GM19468 (cell line): Measurements from ENCODE around the gene FAM187B.
"Not testable (repeated sequence)": the region's sequence is repeated elsewhere in the genome, so short reads cannot be mapped to it uniquely, and the experiment has no call there.

Experiments used
- ATAC-seq: cut with Tn5 transposase; IDR thresholded peaks from one replicate; pipeline ENCODE4 v1.9.1; 2021; ENCODE audit warnings: mild to moderate bottlenecking, moderate library complexity, moderate number of reproducible peaks; ENCODE audit not compliant: unreplicated experiment; ENCODE audit errors: extremely low read depth

Gene FAM187B

DNA sequence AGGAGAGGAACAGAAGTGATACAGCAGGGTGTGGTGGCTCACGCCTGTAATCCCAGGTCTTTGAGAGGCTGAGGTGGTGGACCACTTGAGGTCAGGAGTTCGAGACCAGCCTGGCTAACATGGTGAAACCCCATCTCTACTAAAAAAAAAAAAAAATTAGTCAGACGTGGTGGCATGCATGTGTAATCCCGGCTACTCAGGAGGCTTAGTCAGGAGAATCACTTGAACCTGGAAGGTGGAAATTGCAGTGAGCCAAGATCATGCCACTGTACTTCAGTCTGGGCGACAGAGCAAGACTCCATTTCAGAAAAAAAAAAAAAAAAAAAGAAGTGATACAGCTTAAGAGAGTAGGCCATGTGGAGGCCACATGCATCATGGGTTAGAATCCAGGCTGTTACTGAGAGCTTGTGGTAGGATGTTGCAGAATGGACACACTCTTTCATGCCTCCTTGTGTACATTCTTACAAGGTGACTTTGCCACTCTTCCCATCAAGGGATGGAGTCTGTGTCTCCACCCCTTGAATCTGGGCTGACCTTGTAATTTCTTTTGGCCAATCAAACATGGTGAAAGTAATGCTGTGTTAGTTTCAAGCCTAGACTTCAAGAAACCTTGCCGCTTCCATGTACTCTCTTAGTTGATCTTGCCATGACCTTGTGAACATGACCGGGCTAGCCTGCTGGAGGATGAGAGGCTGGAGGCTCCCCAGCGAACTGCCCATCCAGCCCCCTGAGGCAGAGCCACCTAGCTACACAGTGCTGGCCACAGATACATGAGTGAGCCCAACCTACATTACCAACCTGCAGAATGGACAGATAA lies 12.3 kb downstream of the FAM187B start:
- no peak for ATAC-seq

DNA sequence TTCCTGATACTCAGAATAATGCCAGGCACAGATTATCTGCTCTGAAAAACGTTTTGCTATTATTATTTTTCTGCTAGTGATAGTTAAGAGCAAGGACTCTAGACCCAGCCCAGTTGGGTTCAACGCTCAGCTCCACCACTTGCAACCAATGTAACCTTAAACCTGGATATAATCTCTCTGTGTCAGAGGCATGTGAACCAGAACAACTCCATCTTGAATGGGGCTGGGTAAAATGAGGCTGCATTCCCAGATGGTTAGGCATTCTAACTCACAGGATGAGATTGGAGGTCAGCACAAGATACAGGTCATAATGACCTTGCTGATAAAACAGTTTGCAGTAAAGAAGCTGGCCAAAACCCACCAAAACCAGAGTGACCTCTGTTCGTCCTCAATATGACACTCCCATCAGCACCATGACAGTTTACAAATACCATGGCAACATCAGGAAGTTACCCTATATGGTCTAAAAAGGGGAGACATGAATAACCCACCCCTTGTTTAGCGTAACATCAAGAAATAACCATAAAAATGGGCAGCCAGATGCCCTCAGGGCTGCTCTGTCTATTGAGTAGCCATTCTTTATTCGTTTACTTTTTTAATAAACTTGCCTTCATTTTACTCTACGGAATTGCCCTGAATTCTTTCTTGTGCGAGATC lies 13.6 kb downstream of the FAM187B start:
- no peak for ATAC-seq

DNA sequence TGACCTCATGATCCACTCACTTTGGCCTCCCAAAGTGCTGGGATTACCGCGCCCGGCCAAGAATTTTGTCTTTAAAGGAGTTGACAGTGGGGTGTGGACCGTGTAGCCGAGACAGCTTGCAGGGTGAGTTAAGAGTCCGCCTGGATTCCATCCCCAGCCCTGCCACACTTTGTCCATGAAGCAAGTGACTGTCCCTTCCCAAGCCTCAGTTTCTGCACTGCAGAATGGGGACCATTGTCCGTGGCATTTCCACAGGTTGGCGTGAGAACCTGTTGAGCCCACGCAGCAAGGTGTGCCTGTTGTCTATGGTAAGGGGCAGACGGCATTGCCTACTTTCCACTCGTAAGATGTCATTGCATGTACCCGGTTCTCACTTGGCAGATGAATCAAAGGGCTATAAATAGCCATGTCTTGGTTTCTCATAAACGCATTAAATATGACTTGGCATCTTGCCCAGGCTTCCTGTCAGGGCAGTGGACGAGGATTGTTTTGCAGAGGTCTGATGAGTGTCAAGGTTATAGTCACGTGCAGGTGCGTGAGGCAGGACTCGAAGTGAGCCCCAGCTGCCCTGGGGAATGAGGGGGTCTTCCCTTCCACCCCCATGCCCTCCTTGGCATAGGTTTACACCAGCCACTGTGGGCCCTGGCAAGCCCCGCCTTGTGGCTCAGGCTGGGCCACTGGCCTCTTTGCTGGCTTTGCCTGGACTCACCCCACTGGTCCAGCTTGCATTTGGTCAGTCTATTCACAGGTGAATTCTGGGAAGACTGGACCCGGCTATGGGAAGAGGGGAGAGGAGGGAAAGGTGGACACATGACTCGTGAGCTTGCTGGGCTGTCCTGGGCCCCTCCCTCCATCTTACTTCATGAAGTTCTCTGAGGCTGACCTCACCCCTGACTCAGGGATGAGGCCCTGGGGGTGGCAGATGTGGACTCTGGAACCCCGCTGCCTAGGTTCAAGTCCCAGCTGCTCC lies 14.6 kb downstream of the FAM187B start:
- peak; percentile 65 for ATAC-seq

DNA sequence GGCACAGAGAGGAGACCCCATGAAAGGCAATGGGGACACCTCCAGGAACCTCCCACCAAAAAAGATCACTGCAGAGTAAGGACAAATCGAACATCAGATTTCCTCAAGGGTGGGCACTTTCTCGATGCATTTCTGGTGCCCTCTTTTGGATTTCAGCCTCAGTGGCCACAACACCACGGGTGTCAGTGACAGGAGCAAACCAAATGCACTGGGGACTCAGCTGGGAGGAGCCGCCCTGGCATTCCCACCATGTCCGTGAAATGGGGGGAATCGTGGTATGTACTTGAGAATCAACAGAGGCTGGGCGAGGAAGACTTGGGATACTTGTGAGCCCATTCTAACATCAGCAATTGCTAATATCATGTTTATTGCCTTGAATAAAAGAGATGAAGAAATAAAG lies 16.3 kb downstream of the FAM187B start:
- no peak for ATAC-seq

DNA sequence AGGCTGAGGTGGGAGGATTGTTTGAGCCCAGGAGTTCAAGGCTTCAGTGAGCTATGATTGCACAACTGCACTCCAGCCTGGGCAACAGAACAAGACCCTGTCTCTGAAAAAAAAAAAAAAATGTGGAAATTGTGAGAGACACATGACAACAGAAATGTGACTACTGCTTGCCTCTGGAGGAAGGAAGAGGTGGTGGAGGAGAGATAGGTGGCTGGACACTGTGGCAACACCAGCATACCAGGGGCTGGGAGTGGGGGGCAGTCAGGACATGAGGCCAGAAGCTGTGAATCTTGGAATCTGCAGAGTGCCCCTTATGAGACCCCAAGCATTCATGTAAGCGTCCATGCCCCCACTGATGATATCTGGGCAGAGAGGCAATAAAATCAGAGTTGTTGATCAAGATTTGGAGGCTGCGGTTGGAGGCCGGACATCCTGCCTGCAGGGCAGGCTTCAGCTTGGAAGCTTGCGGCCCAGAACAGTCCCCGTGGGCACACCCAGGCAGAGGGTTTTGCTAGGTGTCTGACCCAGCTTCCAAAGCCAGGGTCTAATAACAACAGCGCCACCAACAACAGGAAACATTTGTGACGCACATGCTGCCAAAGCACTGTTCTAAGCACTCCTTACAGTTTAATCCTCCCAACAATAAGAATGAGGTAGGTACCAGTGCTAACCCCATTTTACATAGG lies 16.9 kb downstream of the FAM187B start:
- no peak for ATAC-seq

DNA sequence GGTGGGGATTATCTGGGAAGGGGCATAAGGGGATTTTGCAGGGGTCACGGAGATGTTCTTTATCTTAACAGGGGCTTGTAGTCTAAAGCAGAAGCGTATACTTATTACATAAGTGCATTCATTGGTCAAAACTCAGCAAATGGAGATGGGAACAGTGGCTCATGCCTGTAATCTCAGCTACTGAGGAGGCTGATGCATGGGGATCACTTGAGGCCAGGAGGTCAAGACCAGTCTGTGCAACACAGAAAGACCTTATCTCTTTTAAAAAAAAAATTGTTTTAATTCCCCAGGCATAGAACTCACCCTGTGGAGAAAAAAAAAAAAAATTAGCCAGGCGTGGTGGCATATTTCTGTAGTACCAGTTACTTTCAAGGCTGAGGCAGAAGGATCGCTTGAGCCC lies 18.9 kb downstream of the FAM187B start:
- ATAC-seq: no peak

DNA sequence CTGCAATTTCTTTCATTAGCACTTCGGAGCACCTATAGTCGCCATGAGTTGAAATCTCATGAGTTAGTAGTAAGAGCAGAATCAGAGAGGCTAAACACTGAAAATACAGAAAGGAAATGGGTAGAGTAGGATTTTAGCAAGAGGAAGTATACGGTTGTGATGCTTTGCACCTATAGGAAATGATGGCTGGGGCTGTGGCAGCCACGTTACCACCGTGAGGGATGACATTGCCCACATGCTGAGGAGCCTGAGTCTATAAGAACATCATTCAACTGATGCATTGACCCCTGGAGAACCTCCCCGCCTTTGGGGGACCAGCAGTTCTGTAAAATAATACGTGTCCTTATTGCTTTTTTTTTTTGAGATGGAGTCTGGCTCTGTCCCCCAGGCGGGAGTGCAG lies 20.4 kb downstream of the FAM187B start:
- ATAC-seq: no peak

DNA sequence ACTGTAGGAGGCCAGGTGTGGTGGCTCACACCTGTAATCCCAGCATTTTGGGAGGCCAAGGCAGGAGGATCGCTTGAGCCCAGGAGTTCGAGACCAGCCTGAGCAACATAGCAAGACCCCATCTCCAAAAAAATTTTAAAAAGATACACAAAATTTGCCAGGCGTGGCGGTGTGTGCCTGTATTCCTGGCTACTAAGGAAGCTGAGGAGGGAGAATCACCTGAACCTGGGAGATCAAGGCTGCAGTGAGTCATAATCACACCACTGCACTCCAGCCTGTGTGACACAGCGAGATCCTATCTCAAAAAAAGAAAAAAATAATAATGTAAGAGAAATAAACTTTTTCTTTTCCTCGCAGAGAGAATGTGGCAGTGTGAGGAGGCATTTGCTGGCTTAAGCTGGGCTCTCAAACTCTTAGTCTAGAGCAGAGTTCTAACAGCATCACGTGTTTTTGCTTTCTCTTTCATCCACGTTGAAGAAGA lies 21.1 kb downstream of the FAM187B start:
- no peak for ATAC-seq

DNA sequence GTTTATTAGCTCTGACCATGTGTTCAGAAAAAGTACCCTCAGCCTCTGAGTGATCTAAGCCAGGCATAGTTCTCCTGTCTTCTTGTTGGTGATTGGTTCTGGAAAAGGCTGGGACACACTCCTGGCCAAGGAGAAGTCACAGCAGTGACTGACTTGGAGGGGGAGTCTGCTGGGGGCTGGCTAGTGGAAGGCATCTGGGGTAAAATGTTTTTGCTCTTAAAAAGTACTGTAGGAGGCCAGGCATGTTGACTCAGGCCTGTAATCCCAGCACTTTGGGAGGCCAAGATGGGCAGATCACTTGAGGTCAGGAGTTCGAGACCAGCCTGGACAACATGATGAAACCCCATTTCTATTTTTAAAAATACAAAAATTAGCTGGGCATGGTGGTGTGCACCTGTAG lies 21.7 kb downstream of the FAM187B start:
- no peak for ATAC-seq

DNA sequence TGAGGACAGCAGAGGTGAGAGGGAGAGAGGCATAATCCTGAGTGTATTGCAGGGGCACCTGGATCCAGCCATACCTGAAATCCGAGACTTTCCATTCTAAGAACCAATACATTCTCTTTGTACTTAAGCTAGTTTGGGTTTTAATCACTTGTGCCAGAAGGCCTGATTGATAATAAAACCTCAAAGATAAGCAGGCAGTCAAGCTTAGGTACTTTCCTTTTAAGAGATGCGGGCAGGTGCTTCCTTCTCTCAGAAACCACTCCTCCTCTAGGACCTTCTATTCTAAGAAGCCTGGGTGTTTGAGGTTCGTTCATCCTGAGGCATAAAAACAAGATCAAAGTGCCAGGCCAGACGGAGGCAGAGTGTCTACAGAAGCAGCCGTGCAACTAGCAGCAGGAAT lies 22.2 kb downstream of the FAM187B start:
- no peak for ATAC-seq

DNA sequence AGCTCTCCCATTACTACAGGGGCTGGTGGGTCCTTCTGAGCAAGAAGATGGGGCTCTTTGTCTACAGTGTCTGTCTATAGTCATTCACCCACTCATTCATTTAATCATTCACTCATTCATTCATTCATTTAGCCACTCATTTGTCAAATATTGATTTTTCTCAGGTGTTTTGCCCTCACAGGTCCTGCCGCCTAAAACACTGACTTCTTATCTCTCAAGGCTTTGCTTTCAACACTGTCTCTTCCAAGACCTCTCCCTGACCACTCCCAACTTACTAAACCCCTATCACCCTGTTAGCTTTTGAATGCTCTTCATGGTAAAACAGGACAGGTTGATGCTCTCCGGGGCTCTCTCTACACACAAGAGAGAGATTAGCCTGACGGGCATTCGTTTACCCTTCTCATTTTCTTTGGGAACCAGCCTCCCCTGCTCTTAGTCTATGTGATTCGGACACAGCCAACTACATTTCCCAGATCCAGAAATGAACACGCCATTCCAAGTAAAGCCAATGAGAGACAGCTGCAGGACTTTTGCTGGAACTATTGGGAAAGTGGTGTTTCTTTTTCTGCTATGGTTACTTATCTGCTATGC lies 22.7 kb downstream of the FAM187B start:
- ATAC-seq: no peak

DNA sequence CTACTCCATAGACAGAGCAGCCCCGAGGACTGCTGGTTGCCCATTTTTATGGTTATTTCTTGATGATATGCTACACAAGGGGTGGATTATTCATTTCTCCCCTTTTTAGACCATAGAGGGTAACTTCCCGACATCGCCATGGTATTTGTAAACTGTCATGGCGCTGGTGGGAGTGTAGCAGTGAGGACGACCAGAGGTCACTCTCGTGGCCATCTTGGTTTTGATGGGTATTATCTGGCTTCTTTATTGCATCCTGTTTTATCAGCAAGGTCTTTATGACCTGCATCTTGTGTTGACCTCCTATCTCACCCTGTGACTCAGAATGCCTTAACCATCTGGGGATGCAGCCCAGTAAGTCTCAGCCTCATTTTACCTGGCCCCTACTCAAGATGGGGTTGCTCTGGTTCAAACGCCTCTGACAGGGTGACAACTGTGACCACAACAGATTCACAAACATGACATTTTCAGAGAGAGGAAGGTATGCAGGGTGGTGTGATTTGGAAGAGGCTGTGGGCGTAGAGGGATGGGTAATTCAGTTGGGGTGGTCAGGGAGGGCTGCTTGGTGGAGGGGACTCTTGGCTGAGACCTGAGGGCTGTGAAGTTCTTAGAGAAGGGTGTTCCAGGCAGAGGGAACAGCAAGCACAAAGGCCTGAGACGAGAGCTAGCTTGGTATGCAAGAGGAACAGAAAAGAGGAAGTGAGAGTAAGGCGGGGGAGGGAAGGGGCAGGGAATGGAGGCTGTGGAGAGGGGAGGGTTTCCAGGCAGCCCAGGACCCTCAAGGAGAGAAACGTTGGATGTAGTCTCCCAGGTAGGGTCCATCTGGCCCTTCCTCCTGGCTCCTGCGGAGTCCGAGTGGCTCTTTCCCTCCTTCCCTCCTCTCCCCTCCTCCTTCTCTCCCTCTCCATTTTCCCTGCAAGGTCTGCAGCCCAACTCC lies 23.5 kb downstream of the FAM187B start:
- ATAC-seq: no peak

DNA sequence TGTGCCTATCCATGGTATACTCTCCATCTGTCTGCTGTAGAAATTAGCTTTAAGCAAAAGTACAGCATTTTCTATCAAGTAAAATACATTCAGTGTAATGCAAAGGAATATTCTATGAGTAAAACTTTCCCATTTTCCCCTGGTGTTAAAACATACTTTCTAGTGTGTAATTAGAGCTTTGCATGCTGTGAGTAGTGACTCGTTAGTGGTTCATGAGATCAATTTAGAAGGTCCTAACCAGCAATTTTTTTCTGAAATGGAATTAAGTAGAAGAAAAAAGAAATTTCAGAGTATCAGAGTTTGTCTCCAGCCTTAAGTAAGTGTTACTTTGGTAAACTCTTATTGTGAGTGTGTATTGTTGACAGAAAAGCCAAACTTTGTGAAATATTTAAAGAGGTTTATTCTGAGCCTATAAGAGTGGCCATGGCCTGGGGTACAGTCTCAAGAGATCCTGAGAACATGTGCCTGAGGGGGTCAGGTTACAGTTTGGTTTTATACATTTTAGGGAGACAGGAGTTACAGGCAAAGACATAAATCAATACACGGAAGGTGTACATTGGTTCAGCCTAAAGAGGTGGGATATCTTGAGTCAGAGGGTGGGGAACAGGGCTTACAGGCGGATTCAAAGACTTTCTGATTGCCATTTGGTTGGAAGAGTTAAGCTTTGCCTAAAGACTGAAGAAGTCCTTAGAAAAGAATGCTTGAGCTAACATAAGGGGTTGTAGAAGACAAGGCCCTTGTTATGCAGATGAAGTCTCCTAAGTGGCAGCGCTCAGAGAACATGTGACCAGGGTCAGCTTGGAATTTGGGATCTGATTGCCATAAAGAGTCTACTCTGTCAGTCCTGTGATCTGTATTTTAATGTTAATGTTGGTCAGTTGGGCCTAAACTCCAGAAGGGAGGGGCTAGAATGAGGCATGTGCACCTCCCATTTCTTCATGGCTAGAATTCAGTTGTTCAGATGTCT lies 25.5 kb downstream of the FAM187B start:
- ATAC-seq: no peak

DNA sequence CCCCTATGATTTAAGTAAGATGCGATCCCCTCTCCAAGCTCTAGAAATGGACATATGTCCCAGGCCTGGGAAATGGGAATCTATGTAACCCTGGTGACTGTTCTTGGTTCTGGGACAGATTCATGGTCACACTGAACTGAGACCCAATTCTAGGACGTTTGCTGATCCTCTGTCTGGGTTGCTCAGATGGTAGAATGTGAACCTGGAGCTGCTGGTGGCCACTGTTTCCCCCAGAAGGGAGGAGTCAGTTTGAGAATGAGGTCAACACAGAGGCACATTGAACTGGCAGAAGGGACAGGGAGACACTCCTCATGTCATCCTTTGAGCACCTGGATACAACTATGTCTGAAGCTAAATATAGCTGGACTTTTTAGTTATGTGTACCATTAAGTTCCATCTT lies 29.1 kb downstream of the FAM187B start:
- ATAC-seq: no peak

DNA sequence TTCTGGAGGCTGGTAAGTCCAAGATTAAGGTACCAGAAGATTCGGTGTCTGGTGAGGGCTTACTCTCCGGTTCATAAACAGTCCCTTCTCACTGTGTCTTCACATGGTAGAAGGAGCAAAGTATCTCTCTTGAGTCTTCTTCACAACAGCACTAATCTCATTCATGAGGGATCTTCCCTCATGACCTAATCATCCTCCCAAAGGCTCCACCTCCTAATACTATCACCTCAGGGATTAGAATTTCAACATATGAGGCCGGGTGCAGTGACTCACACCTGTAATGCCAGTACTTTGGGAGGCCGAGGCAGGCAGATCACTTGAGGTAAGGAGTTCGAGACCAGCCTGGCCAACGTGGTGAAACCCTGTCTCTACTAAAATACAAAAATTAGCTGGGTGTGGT lies 31.7 kb downstream of the FAM187B start:
- ATAC-seq: not testable (repeated sequence)

DNA sequence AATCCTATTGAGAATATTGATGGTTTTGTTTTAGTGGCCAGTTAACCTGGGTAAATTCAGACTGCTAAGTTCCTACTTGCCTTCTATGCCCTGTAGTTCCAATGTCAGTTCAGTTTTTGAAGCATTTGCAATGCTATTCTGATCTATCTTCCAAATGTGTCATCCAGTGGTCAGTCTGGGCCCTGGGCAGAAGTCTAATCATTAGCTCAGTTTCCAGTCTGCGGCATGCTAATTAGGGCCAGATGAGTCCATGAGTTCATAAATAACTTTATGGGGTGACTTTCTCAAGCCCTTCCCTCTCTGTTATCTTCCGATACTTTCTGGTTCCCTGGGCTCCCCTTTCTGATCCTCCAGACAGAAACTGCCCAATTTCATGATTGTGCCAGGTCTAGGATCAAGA lies 32.7 kb downstream of the FAM187B start:
- no peak for ATAC-seq
